HCT116 (cell line): Measurements from ENCODE around the gene FSD1. TPM values are rescaled to one million over a fixed set of nuclear protein-coding genes. Genes with fewer than 3 reads are reported as not detected.
"Not testable (repeated sequence)": the region's sequence is repeated elsewhere in the genome, so short reads cannot be mapped to it uniquely, and the experiment has no call there.

Experiments used
- ATAC-seq: fragments of 200-7000 bp; cut with Tn5 transposase; 2 replicates; pipeline ENCODE4 v1.9.1; 2020; ENCODE audit warnings: mild to moderate bottlenecking, moderate library complexity
- BruUV-seq: library from RNA; stranded (reverse); fragments of 400-500 nt; replicated peaks from 2 replicates; lab custom pipeline; 2021; lab: Mats Ljungman, UMichigan
- CTCF ChIA-PET: fragments of 300-600 bp; sonication (Branson Sonifier 250); formaldehyde crosslinking; loops from one replicate; lab custom pipeline; 2021; ENCODE audit warnings: antibody characterized with exemption; lab: Charles Lee
- POLR2A ChIA-PET: fragments of 300-600, 350-600 bp; sonication (Branson Sonifier 250); formaldehyde crosslinking; loops from one replicate; lab custom pipeline; 2021; ENCODE audit warnings: antibody characterized with exemption; lab: Charles Lee
- RAD21 ChIA-PET, 2 experiments: fragments of 300-600 bp; sonication (Branson Sonifier 250); formaldehyde crosslinking; loops; one replicate each; lab custom pipeline; 2023; ENCODE audit warnings: low total read pairs in 2 of 2; ENCODE audit not compliant: uncharacterized antibody in 2 of 2, unreplicated experiment in 2 of 2, low non-redundant PET in 1 of 2; lab: Charles Lee
- DNase-seq: peaks from one replicate; pipeline ENCODE4 v3.0.0-alpha.2; 2010; ENCODE audit warnings: low read depth, low spot score
- H2AFZ ChIP-seq: fragments of 200-600 bp; shearing (Covaris generic), sonication (generic); 2 replicates; pipeline ENCODE4 v1.6.1; 2017; ENCODE audit warnings: low read depth, mixed run types, mixed read lengths, antibody characterized with exemption, low read length; ENCODE audit not compliant: poor library complexity, severe bottlenecking
- H3K27ac ChIP-seq: 2 replicates; pipeline ENCODE4 v1.5.1; 2012; ENCODE audit warnings: low read depth, low read length
- H3K27me3 ChIP-seq: fragments of 200-600 bp; sonication (generic); 2 replicates; pipeline ENCODE4 v1.6.1; 2016; ENCODE audit warnings: mixed run types, low read length, mixed read lengths; ENCODE audit not compliant: insufficient read depth
- H3K36me3 ChIP-seq, 2 experiments: fragments of 200-500 bp in 1 of 2; fragments of 200-600 bp in 1 of 2; sonication (Bioruptor generic) in 1 of 2; sonication (generic) in 1 of 2; 2 replicates each; pipeline versions ENCODE4 v1.5.1 to v1.6.1; 2014 to 2016; ENCODE audit warnings: low read length in 2 of 2, inconsistent platforms in 1 of 2, mixed read lengths in 1 of 2, mixed run types in 1 of 2; ENCODE audit not compliant: insufficient read depth in 2 of 2, control insufficient read depth in 1 of 2
- H3K4me1 ChIP-seq, 2 experiments: fragments of 200-600 bp in 1 of 2; sonication (generic) in 1 of 2; 2 replicates each; pipeline versions ENCODE4 v1.5.1 to v1.6.1; 2012 to 2017; ENCODE audit warnings: low read length in 2 of 2, inconsistent platforms in 1 of 2, mild to moderate bottlenecking in 1 of 2, mixed read lengths in 1 of 2, mixed run types in 1 of 2, moderate library complexity in 1 of 2; ENCODE audit not compliant: insufficient read depth in 2 of 2, control insufficient read depth in 1 of 2
- H3K4me2 ChIP-seq: fragments of 200-600 bp; sonication (generic); 2 replicates; pipeline ENCODE4 v1.6.1; 2017; ENCODE audit warnings: mixed run types, low read length, mixed read lengths
- H3K4me3 ChIP-seq, 2 experiments: fragments of 200-600 bp in 1 of 2; sonication (generic) in 1 of 2; replicated peaks in 1 of 2; 2 replicates each; pipeline ENCODE4 v1.5.1; 2011 to 2016; ENCODE audit warnings: low read length in 2 of 2, control low read depth in 1 of 2, low read depth in 1 of 2, mild to moderate bottlenecking in 1 of 2, mixed read lengths in 1 of 2, mixed run types in 1 of 2
- H3K79me2 ChIP-seq: fragments of 200-600 bp; sonication (generic); 2 replicates; pipeline ENCODE4 v1.6.1; 2017; ENCODE audit warnings: mild to moderate bottlenecking, mixed run types, low read length, moderate library complexity, mixed read lengths; ENCODE audit not compliant: insufficient read depth
- H3K9ac ChIP-seq: fragments of 200-600 bp; sonication (generic); 2 replicates; pipeline ENCODE4 v1.6.1; 2016; ENCODE audit warnings: low read length, mixed read lengths
- H3K9me2 ChIP-seq: fragments of 200-600 bp; sonication (generic), shearing (Covaris generic); 2 replicates; pipeline ENCODE4 v1.6.1; 2017; ENCODE audit warnings: mixed run types, mild to moderate bottlenecking, moderate library complexity; ENCODE audit not compliant: insufficient read depth
- H3K9me3 ChIP-seq, 2 experiments: fragments of 200-500 bp in 1 of 2; fragments of 200-600 bp in 1 of 2; sonication (Bioruptor generic) in 1 of 2; sonication (generic) in 1 of 2; 2 replicates each; pipeline ENCODE4 v1.6.1; 2014 to 2017; ENCODE audit warnings: low read length in 2 of 2, mixed read lengths in 2 of 2, inconsistent platforms in 1 of 2, low read depth in 1 of 2, mild to moderate bottlenecking in 1 of 2, mixed run types in 1 of 2, moderate library complexity in 1 of 2; ENCODE audit not compliant: control insufficient read depth in 1 of 2, insufficient read depth in 1 of 2
- H4K20me1 ChIP-seq: fragments of 200-600 bp; sonication (generic), shearing (Covaris generic); 2 replicates; pipeline ENCODE4 v1.6.1; 2017; ENCODE audit warnings: mixed run types, mild to moderate bottlenecking, moderate library complexity; ENCODE audit not compliant: insufficient read depth
- CBX3 ChIP-seq: IDR thresholded peaks from 2 replicates; pipeline ENCODE4 v1.6.1; 2012; ENCODE audit warnings: low read depth
- CEBPB ChIP-seq: IDR thresholded peaks from 2 replicates; pipeline ENCODE4 v1.6.1; 2012; ENCODE audit warnings: low read depth
- EGR1 ChIP-seq: IDR thresholded peaks from 2 replicates; pipeline ENCODE4 v1.6.1; 2012; ENCODE audit warnings: low read depth
- FOSL1 ChIP-seq: IDR thresholded peaks from 2 replicates; pipeline ENCODE4 v1.6.1; 2012; ENCODE audit warnings: low read depth
- JUND ChIP-seq: IDR thresholded peaks from 2 replicates; pipeline ENCODE4 v1.6.1; 2012
- MAX ChIP-seq: IDR thresholded peaks from 2 replicates; pipeline ENCODE4 v1.6.1; 2012
- POLR2A ChIP-seq: IDR thresholded peaks from 2 replicates; pipeline ENCODE4 v1.7.0; 2011; ENCODE audit warnings: borderline replicate concordance; ENCODE audit not compliant: insufficient read depth, insufficient read length; ENCODE audit errors: extremely low read depth
- RAD21 ChIP-seq: IDR thresholded peaks from 2 replicates; pipeline ENCODE4 v1.6.1; 2012; ENCODE audit warnings: low read depth, mild to moderate bottlenecking
- SIN3A ChIP-seq: IDR thresholded peaks from 2 replicates; pipeline ENCODE4 v1.6.1; 2012; ENCODE audit warnings: low read depth
- SRF ChIP-seq: IDR thresholded peaks from 2 replicates; pipeline ENCODE4 v1.6.1; 2012; ENCODE audit warnings: low read depth
- TCF7L2 ChIP-seq: IDR thresholded peaks from 2 replicates; pipeline ENCODE4 v1.7.0; 2011; ENCODE audit warnings: borderline replicate concordance, inconsistent platforms; ENCODE audit not compliant: insufficient read depth, insufficient read length; ENCODE audit errors: extremely low read depth
- YY1 ChIP-seq: IDR thresholded peaks from 2 replicates; pipeline ENCODE4 v1.6.1; 2011; ENCODE audit warnings: low read length, low read depth, moderate library complexity, mild to moderate bottlenecking; ENCODE audit not compliant: insufficient replicate concordance; ENCODE audit errors: extremely low read depth
- ZBTB33 ChIP-seq: IDR thresholded peaks from 2 replicates; pipeline ENCODE4 v1.6.1; 2011; ENCODE audit warnings: mild to moderate bottlenecking, low read length, moderate library complexity; ENCODE audit not compliant: insufficient replicate concordance; ENCODE audit errors: extremely low read depth
- ZFX ChIP-seq: fragments of 450-650 bp; IDR thresholded peaks from 2 replicates; pipeline ENCODE4 v1.6.1; 2017
- intact Hi-C: fragments of 100-400 bp; cut with micrococcal nuclease; formaldehyde crosslinking; loops from 2 replicates; pipeline ENCODE4 v1.10.0; 2022
- total RNA-seq: library from RNA; stranded (reverse); gene quantifications from one replicate; pipeline ENCODE4 v1.2.1, GENCODE V29; 2021; ENCODE audit not compliant: unreplicated experiment

Gene FSD1
- total RNA-seq, 1 experiment from 2014 or later = 20.1 TPM

GRCh38 chr19:4272894-4273293, 31.5 kb upstream of the FSD1 start:
- no peak for ATAC-seq
- H3K4me3 ChIP-seq = no peak overlapping the region
- H3K9me2 ChIP-seq = no peaks in the 10 kb centered on the region
- H3K4me1 ChIP-seq = no peaks in the 10 kb centered on the region
- H3K9ac ChIP-seq = no peak overlapping the region
- no peaks in the 10 kb centered on the region for H3K79me2 ChIP-seq
- ChIA-PET CTCF (no interaction called here), RAD21 (no interaction called here), POLR2A (no interaction called here)
- BruUV-seq = no TSS peak
- H2AFZ ChIP-seq = no peak overlapping the region
- no peak for TF ChIP-seq FOSL1
- H3K27me3 ChIP-seq = no peaks in the 10 kb centered on the region
- H3K36me3 ChIP-seq = peaks cover 2 to 9% of the 10 kb centered on the region in 2 experiments; a peak in 2 of 4 replicates
- DNase-seq = no peak
- H3K27ac ChIP-seq = no peak overlapping the region
- no peaks in the 10 kb centered on the region for H3K9me3 ChIP-seq
- intact Hi-C loops = no loop called here
- H3K4me2 ChIP-seq = no peak overlapping the region
- H4K20me1 ChIP-seq = no peaks in the 10 kb centered on the region

GRCh38 chr19:4274321-4274686, 30.1 kb upstream of the FSD1 start:
- H3K4me1 ChIP-seq, H3K4me3 ChIP-seq, H3K27ac ChIP-seq, H3K79me2 ChIP-seq, H3K9ac ChIP-seq, H3K36me3 ChIP-seq, H2AFZ ChIP-seq, intact Hi-C loops, CTCF ChIA-PET, H3K9me3 ChIP-seq, H3K9me2 ChIP-seq, RAD21 ChIA-PET, H3K4me2 ChIP-seq, H3K27me3 ChIP-seq, ATAC-seq, DNase-seq, H4K20me1 ChIP-seq, BruUV-seq: not testable (repeated sequence)
- POLR2A ChIA-PET = interaction anchor here (0.6 kb wide), 1 partner anchor 47 kb away, joined by 3 read pairs; no protein-coding TSS in a partner anchor

- no peaks in the 10 kb centered on the region for H3K27me3 ChIP-seq
- DNase-seq = no peak
- H3K27ac ChIP-seq = no peak overlapping the region
- H2AFZ ChIP-seq = no peak overlapping the region
- H3K4me2 ChIP-seq = no peak overlapping the region
- no peaks in the 10 kb centered on the region for H3K36me3 ChIP-seq
- ChIA-PET RAD21 (no interaction called here), CTCF (interaction anchor here (1.5 kb wide), 1 partner anchor 10 kb away, joined by 10 read pairs; no protein-coding TSS in a partner anchor), POLR2A (no interaction called here)
- no TSS peak for BruUV-seq
- no peaks in the 10 kb centered on the region for H3K9me3 ChIP-seq
- H3K4me1 ChIP-seq = peaks cover 0 to 10% of the 10 kb centered on the region in 2 experiments; a peak in 2 of 4 replicates
- H3K9ac ChIP-seq = no peak overlapping the region
- H3K4me3 ChIP-seq = no peak overlapping the region
- intact Hi-C loops = no loop called here
- H4K20me1 ChIP-seq = no peaks in the 10 kb centered on the region
- H3K79me2 ChIP-seq = no peaks in the 10 kb centered on the region
- no peak for ATAC-seq
- no peaks in the 10 kb centered on the region for H3K9me2 ChIP-seq
- no peak for TF ChIP-seq FOSL1
- no peak for TF ChIP-seq MAX
- no peak for TF ChIP-seq JUND
- TF ChIP-seq SRF = no peak
- no peak for TF ChIP-seq ZBTB33
- TF ChIP-seq ZFX = no peak
- no peak for TF ChIP-seq RAD21
- no peak for TF ChIP-seq SIN3A
- no peak for TF ChIP-seq EGR1
- TF ChIP-seq CEBPB = no peak
- TF ChIP-seq POLR2A = no peak
- no peak for TF ChIP-seq CBX3
- no peak for TF ChIP-seq YY1
- no peak for TF ChIP-seq TCF7L2
These were observed 27.2 kb upstream of the FSD1 start for GRCh38 chr19:4277191-4277696.
